Left ventricle myocardium inferior (tissue), 1 donor: ENCODE data around the gene GDF2. TPM values are rescaled to one million over a fixed set of nuclear protein-coding genes. Genes with fewer than 3 reads are reported as not detected.

ENCODE experiments used
- DNase-seq: peaks from one replicate; pipeline ENCODE4 v3.0.0-alpha.2; 2020
- H3K27ac ChIP-seq: fragments of 200-600 bp; replicated peaks from 2 replicates; pipeline ENCODE4 v1.8.0; 2021
- H3K27me3 ChIP-seq: fragments of 200-600 bp; 2 replicates; pipeline ENCODE4 v1.8.0; 2021; ENCODE audit warnings: low read depth
- H3K36me3 ChIP-seq: fragments of 200-600 bp; 2 replicates; pipeline ENCODE4 v1.8.0; 2021
- H3K4me1 ChIP-seq: fragments of 200-600 bp; 2 replicates; pipeline ENCODE4 v1.8.0; 2021
- H3K4me3 ChIP-seq: fragments of 200-600 bp; 2 replicates; pipeline ENCODE4 v1.8.0; 2021; ENCODE audit warnings: mild to moderate bottlenecking, moderate library complexity
- H3K9me3 ChIP-seq: fragments of 200-600 bp; replicated peaks from 2 replicates; pipeline ENCODE4 v1.8.0; 2021
- CTCF ChIP-seq: fragments of 200-600 bp; IDR thresholded peaks from 2 replicates; pipeline ENCODE4 v1.8.0; 2021; ENCODE audit warnings: antibody characterized with exemption, mild to moderate bottlenecking, borderline replicate concordance
- intact Hi-C: fragments of 100-400 bp; cut with micrococcal nuclease; formaldehyde crosslinking; loops from one replicate; pipeline ENCODE4 v1.11.0; 2022
- total RNA-seq: library from RNA; stranded (reverse); fragmentation: NEBNext Ultra II Directional; extraction: Animal tissue kit (Norgen Biotek cat#: 25700); gene quantifications from one replicate; pipeline ENCODE4 v1.2.1, GENCODE V29; 2021
- donor health status: DM: no; HTN: yes; CAD: no; lungs with severe emphysema.

The GDF2 gene
- total RNA-seq, 1 donor from 2014 or later: not detected

- H3K36me3 ChIP-seq: no peaks in the 10 kb centered on the region
- intact Hi-C loops: no loop called here
- no peak overlapping the region for H3K27ac ChIP-seq
- H3K27me3 ChIP-seq: peaks cover 45% of the 10 kb centered on the region
- DNase-seq: no peak
- H3K9me3 ChIP-seq: no peaks in the 10 kb centered on the region
- H3K4me3 ChIP-seq: no peak overlapping the region
- no peaks in the 10 kb centered on the region for H3K4me1 ChIP-seq
- TF ChIP-seq CTCF: no peak
These were observed 15.1 kb downstream of the GDF2 start for GRCh38 chr10:47337310-47337709.

- intact Hi-C loops: no loop called here
- no peak overlapping the region for H3K4me3 ChIP-seq
- H3K27ac ChIP-seq: no peak overlapping the region
- no peaks in the 10 kb centered on the region for H3K9me3 ChIP-seq
- H3K4me1 ChIP-seq: no peaks in the 10 kb centered on the region
- H3K27me3 ChIP-seq: peaks cover 42% of the 10 kb centered on the region
- no peaks in the 10 kb centered on the region for H3K36me3 ChIP-seq
- TF ChIP-seq CTCF: no peak
- DNase-seq: no peak
These were observed 17.0 kb downstream of the GDF2 start for GRCh38 chr10:47339186-47339735.

- Histone ChIP-seq H3K4me1 (no peaks in the 10 kb centered on the region), H3K27me3 (peaks cover 36% of the 10 kb centered on the region), H3K27ac (no peak overlapping the region), H3K36me3 (no peaks in the 10 kb centered on the region), H3K9me3 (no peaks in the 10 kb centered on the region), H3K4me3 (no peak overlapping the region)
- DNase-seq: no peak
- no peak for TF ChIP-seq CTCF
- intact Hi-C loops: no loop called here
These were observed 17.7 kb downstream of the GDF2 start for GRCh38 chr10:47339759-47340607.

GRCh38 chr10:47340608-47341170, 18.4 kb downstream of the GDF2 start:
- no peaks in the 10 kb centered on the region for H3K36me3 ChIP-seq
- peak; percentile 94 for TF ChIP-seq CTCF
- peaks cover 34% of the 10 kb centered on the region for H3K27me3 ChIP-seq
- no peaks in the 10 kb centered on the region for H3K4me1 ChIP-seq
- no peak overlapping the region for H3K27ac ChIP-seq
- DNase-seq: peak; percentile 52
- no peaks in the 10 kb centered on the region for H3K9me3 ChIP-seq
- no peak overlapping the region for H3K4me3 ChIP-seq
- intact Hi-C loops: no loop called here

- no peak overlapping the region for H3K4me3 ChIP-seq
- no peak overlapping the region for H3K27ac ChIP-seq
- DNase-seq: no peak
- H3K9me3 ChIP-seq: no peaks in the 10 kb centered on the region
- peaks cover 9% of the 10 kb centered on the region for H3K27me3 ChIP-seq
- no peaks in the 10 kb centered on the region for H3K4me1 ChIP-seq
- no peak for TF ChIP-seq CTCF
- no peaks in the 10 kb centered on the region for H3K36me3 ChIP-seq
- intact Hi-C loops: no loop called here
These were observed 23.0 kb downstream of the GDF2 start for GRCh38 chr10:47344996-47345870.
